HG03575 (cell line): ENCODE data around the gene CCN5.

Experiments
- ATAC-seq: cut with Tn5 transposase; IDR thresholded peaks from one replicate; pipeline ENCODE4 v1.9.1; 2021; ENCODE audit not compliant: unreplicated experiment, insufficient number of reproducible peaks, low FRiP score; ENCODE audit errors: extremely low read depth

The CCN5 gene

DNA sequence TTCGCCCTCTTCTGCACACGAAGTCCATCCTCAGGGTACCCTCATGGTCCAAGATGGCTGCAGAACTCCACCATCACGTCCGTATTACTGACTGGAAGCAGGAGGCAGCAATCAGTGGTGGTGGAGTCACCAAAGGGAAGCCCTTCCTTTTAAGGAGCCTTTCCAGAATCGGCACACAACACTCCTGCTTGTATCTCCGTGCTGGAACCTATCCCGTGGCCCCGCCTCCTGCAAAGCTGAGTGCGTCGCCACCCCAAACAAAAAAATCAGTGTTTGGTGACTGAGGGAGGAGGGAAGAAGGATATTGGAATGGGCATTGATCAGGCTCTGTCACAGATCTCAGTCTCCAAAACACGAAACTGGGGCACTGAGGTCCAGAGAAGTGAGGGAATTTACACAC, 5.8 kb upstream of the CCN5 start:
- ATAC-seq: no peak

DNA sequence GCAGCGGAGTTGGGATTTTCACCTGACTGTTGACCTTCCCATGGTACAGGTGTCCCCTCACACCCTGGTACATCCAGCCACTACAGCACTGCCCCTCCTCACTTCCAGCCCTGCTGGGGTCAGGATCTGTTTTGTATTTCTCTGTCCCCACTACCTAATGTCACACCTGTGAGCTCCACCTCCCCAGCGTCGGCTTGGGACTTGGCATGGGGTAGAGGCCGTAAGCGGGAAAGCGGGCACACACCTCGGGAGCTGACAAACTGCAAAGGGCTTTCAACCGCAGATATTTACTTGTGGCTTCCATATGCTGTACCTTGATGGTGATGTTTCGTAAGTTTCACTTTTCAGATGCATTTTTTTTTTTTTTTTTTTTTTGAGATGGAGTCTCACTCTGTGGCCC, 5.4 kb upstream of the CCN5 start:
- ATAC-seq: no peak

DNA sequence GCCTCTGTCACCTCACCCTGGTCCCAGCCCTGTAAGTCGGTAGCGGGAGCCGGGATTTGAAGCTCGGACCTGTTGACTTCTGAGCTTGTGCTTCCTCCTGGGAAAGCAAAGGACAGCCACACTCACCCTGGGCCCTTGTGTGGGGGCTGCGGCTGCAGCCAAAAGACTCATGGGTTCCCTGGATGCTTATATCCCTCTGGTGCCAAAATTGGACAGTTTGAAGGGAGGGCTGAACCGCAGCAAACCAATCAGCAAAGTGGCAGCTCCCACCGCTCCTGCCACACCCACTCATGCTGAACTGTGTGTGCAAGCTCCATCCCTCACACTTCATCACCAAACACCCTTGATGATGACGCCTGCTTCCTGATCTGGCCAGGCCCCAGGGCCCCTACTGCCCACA, 3.9 kb upstream of the CCN5 start:
- ATAC-seq: no peak

DNA sequence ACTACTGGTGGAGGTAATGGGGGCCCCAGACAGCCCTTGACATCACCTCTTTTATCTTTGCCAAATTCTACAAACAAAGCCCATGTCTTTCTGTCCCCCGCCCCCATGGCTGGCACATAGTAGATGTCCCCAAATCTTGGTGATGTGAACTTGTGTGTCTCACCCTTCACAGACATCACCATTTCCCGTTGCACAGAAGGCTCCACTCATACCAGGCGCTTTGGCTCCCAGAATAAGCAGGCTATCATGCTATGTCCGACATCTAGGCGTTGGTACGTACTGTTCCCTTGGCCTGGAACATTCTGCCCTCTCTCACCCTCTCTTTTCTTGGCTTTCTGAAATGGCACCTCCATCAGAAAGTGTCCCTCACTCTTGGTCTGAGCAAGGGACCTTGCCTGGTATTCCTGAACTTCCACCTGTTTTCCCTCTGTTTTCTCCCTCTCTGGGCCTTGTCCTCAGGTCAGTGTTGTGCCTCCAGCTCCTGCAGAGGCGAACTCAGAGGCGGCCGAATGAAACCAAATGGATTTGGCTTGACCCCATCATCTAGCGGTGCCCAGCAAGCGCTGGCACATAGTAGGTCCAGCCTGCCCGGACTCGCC, 968 bp upstream of the CCN5 start:
- ATAC-seq: no peak

DNA sequence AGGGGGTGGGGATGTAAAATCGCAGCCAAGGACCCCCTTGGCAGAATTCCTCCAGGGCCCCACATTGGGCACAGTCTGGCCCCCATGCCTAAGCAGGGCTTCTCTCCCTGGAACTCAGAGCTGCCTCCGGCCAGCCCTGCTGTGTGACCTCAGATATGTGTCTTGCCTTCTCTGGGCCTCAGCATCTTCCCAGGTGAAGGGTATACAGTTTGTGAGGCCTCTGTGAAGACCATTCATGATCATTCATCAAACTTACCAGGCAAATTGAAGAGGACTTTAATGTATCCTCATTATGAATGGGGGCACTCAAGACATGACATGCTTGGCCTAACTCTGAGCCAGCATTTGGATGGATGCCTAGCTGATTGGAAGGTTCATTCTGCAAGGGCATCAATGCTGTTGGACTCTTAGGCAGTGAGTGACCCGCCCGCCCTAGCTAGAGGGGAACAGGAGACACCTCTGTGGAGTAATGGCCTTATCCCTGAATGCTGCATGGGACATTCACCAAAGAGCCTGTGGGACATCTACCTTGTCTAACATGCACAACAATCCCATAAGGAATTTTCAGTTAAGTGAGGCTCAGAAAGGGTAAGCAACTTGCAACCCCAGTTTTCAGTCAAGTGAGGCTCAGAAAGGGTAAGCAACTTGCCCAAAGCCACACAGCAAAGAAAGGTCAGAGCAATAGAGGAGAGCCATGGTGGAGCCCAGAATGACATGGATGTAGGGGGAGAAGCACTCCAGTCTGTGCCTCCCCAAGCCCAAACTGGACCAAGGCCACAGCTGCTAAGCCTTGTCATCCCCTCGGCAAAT, 535 bp downstream of the CCN5 start:
- ATAC-seq: no peak

DNA sequence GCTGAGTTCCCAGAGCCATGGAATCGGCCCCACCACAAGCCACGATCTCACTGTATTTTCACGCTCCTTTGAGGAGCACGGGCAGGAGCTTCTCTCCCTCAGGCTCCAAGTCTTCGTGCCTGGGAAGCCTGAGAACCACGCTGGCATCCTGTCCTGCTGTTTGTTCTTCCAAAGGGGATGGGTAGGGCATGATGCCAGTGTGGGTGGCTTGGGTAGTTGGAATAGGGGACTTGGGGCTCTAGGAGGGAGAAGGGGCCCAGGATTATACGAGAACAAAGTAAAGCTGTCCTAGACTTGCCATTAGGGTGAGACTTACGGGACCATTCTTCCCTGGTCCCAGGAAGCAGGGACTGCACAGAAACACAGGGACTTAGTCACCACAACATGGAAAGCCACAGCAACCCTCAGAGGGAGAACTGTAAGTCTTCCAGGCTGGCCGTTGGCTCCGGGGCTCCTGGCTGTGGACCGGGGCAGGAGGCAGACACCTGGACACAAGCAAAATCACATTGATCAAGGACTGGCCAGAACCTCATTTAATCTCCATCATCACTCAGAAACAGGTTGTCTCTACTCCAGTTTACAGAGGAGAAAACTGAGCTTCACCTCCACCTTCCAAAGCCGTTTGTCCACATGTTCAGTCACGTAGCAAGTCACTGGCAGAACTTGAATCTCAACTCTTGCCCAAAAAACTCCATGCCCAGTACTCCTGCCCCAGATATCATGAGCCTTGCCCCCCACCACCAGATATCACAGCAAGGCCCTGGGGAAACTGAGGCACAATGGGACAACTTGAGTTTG, 1.3 kb downstream of the CCN5 start:
- no peak for ATAC-seq

DNA sequence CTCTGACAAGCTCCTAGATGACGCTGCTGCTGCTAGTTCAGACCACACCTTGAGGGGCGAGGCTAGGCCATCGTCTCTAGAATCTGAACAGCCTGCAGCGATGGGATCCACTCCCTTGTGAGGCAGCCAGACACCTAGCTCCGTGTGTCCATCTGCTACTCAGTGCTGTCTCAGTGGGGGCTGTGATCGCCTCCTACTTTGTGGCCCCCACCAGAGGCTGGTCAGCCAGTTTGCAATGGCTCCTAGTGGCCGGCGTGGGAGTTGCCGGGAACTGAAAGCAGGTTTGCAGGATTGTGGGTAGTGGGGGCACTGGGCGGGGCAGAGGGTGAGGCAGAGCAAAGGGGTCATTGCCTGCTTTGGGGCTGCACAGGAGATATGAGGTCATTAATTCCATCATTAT, 2.8 kb downstream of the CCN5 start:
- no peak for ATAC-seq

DNA sequence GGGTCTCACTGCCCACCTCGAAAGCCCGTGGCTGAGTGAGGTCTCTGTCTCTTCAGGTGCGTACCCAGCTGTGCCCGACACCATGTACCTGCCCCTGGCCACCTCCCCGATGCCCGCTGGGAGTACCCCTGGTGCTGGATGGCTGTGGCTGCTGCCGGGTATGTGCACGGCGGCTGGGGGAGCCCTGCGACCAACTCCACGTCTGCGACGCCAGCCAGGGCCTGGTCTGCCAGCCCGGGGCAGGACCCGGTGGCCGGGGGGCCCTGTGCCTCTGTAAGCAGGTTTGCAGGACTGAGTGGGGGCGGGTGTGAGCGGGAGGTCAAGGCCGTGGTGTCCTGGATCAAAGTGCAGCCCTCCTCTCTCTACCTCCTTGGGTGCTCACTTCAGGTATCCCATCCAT, 4.7 kb downstream of the CCN5 start:
- ATAC-seq: no peak

DNA sequence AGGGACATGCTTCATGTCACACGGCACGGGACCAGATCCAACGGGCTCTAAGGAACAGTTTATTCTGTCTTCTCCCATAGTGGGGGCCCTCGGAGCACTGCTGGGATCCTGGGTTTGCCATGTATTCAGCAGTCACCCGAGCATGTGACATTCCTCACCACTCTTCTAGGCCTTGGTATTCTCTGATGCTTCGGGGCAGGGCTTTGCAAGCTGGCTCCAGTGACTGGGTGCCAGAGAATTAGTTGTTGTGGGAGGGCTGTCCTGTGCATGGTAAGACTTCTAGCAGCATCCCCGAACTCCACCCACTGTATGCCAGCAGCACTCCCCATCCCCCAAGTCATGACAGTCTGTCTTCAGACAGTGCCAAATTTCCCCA, 5.4 kb downstream of the CCN5 start:
- no peak for ATAC-seq

DNA sequence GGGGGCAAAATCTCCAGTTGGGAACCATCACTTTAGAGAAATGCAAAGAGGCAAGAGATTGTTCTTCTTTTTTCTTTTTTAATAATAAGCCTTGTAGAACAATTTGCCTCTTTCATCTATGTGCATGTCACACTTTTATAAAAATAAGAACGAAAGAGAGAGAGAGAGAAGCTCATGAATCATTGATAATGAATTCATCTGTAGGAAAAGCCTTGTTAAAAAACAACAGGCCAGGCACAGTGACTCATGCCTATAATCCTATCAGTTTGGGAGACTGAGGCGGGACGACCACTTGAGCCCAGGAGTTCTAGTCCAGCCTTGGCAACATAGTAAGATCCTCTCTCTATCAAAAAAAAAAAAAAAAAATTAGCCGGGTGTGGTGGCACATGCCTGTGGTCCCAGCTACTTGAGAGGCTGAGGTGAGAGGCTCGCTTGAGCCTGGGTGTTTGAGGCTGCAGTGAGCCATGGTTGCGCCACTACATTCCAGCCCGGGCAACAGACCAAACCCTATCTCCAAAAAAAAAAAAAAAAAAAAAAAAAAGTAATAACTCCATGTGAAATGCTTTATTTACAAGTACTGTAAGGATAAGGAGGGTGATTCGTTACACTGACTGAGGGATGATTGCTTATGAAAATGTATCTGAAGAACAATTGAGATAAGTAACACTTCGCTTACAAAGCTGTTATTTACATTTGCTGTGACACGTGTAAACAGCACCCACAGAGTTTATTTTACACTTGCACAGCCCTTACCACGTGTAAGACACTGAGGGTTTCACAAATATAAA, 6.0 kb downstream of the CCN5 start:
- ATAC-seq: no peak

DNA sequence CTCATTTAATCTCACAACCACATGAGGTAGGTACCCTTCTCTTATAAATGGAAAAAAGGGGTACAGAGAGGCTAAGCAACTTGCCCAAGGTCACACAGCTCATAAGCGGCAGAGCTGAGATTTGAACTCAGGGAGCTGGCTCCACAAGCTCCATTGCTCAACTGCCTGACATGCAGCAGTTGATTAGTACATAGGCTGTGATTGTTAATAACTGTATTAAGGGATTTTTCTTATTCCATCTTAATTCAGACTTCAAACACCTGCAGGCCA, 6.6 kb downstream of the CCN5 start:
- ATAC-seq: no peak

DNA sequence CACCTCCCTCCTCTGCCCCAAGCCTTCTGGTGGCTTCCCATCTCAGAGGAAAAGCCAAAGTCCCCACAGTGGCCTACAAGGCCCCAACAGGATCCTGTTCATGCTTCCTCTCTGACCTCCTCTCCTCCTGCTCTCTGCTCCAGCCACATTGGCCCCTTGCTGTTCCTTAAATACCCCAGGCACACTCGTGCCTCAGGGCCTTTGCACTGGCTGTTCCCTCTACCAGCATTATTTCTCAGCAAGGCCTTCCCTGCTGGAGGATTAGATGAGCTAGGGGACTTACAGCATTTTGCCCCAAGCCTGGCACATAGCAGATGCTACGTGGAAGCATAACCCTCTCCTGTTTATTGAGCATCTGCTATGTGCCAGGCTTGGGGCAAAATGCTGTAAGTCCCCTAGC, 7.8 kb downstream of the CCN5 start:
- ATAC-seq: no peak

DNA sequence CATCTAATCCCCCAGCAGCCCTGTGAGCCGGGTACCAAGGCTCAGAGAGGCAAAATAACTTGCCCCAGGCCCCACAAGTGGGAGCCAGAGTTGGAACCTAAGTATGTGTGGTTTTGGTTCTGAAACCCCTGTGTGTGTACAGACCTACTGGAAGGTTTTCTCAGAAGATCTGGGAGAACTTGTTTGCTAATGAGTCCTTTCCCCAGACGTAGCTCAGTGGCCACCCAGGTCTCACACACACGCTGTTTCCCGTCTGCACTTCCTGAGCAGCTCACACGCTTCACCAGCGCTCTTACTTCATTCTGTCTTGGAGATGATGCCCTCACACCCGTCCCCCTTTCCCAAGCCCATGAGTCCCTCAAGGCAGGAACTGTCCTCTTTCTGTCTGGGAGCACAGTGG, 8.2 kb downstream of the CCN5 start:
- ATAC-seq: no peak

DNA sequence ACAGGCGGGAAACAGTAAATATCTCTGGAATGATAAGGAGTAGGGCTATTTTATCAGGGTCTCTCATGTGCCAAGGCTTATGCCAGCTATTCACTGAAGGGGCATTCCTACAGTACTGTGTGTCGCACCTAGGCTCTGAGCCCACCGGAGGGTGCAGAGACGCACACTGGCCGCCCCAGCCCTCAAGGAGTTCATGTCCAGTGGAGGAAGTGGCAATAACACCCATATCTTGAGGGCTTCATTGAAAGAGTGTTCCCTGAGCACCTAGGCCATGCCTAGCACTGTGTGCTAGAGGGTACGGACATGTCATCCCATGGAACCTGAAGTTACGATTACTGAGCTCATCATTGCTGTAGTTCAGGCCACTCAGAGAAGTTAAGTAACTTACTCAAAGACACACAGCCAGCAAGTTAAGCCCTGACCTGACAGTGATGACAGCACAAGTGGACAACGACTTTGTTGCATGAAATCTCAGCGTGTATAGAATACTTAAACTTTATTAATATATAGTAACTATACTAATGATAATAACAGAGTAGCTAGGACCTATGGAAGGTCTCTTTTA, 8.7 kb downstream of the CCN5 start:
- no peak for ATAC-seq

DNA sequence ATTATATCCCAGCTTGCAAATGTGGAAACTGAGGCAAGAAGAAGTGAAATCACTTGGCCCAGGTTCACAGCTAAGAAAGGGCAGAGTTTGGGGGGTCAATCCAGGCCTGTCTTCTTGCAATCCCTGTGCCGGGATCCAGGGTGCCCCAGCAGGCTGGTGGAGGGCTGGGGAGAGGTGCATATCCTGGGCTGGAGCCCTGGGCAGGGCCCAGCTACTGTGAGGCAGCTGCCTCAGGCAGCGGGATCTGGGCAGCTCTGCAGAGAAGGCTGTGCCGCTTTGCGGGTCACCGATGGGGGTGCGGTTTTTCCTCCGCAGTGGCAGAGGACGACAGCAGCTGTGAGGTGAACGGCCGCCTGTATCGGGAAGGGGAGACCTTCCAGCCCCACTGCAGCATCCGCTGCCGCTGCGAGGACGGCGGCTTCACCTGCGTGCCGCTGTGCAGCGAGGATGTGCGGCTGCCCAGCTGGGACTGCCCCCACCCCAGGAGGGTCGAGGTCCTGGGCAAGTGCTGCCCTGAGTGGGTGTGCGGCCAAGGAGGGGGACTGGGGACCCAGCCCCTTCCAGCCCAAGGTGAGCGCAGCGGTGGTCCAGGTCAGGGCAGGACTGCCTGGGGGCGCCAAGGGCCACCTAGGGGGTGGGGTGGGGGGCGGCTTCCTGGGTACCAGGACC, 9.4 kb downstream of the CCN5 start:
- ATAC-seq: no peak

DNA sequence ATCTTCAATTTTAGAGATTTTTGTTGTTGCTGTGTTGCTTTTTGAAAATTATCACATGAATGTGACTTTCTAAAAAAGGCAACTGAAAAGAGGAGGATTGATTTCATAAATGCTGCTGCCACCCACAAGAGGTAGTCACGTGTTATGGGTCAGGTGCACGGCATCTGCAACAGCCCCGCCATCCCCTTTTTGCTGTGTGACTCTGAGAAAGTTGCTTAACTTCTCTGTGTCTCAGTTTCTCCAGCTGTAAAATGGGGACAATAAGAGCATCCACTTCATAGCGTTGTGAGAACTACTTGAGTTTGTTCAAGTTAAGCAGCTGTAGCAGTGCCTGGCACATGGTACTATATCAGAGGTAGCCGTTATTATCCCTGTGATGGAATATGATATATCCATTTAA, 10.7 kb downstream of the CCN5 start:
- no peak for ATAC-seq

DNA sequence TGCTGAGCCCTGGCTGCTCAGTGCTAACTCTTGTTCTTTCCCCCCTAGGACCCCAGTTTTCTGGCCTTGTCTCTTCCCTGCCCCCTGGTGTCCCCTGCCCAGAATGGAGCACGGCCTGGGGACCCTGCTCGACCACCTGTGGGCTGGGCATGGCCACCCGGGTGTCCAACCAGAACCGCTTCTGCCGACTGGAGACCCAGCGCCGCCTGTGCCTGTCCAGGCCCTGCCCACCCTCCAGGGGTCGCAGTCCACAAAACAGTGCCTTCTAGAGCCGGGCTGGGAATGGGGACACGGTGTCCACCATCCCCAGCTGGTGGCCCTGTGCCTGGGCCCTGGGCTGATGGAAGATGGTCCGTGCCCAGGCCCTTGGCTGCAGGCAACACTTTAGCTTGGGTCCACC, 11.9 kb downstream of the CCN5 start:
- no peak for ATAC-seq

DNA sequence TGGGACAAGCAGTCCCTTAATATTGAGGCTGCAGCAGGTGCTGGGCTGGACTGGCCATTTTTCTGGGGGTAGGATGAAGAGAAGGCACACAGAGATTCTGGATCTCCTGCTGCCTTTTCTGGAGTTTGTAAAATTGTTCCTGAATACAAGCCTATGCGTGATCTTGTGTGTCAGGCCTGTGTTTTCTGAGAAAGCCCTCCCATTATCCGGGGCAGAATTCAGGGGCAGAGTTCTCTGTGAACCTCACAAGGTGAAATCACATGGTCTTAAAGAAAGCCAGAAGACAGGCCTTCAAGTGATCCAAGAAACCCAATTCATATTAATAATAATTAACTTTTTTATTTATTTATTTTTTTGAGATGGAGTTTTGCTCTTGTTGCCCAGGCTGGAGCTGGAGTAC, 12.5 kb downstream of the CCN5 start:
- no peak for ATAC-seq
